Measurements from ENCODE around the gene CTBP2. TPM values are rescaled to one million over a fixed set of nuclear protein-coding genes. Genes with fewer than 3 reads are reported as not detected.

The CTBP2 gene
- total RNA-seq, 4 donors from 2014 or later, result 69.7 to 125 (median 84.7) TPM

DNA sequence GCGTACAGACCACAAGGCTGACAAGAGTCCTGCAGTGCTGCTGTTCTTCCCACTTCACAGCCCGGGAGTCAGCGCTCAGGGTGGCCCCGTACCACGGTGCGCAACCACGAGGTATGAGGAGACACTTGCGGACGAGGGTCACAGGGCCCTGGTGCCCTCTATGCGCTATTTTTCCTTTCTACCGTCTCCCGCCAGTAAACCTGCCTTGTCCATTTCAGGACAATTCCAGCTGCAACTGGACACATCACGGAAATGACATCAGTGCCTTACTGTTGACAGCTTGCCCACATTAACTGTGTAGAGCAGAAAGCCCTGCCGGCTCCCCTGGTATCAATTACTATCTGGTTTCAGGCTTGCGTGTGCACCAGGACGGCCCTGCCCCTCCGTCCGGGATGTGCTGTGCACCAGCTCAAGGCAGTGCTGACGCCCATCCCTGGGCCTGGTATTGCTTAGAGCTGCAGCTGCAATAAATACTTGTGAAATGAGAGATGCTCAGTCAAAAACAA, 153.4 kb downstream of the CTBP2 start:
- Histone ChIP-seq H3K36me3 (peaks cover 8 to 57% (median 29%) of the 10 kb centered on the region in 4 donors), H3K9me3 (no peaks in the 10 kb centered on the region), H3K4me1 (peaks cover 29 to 78% (median 47%) of the 10 kb centered on the region in 4 donors), H3K4me3 (no peak overlapping the region), H3K27ac (replicated peaks in 1 of 4) (peak overlapping the region in 1 of 4 donors; percentile 6), H3K27me3 (no peaks in the 10 kb centered on the region)
- WGBS, result 76% methylated on average over 17 of the region's 19 CpGs
- TF ChIP-seq, protein P1, sequence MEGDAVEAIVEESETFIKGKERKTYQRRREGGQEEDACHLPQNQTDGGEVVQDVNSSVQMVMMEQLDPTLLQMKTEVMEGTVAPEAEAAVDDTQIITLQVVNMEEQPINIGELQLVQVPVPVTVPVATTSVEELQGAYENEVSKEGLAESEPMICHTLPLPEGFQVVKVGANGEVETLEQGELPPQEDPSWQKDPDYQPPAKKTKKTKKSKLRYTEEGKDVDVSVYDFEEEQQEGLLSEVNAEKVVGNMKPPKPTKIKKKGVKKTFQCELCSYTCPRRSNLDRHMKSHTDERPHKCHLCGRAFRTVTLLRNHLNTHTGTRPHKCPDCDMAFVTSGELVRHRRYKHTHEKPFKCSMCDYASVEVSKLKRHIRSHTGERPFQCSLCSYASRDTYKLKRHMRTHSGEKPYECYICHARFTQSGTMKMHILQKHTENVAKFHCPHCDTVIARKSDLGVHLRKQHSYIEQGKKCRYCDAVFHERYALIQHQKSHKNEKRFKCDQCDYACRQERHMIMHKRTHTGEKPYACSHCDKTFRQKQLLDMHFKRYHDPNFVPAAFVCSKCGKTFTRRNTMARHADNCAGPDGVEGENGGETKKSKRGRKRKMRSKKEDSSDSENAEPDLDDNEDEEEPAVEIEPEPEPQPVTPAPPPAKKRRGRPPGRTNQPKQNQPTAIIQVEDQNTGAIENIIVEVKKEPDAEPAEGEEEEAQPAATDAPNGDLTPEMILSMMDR (IDR thresholded peaks at IDR 0.05), result no peak
- TF ChIP-seq POLR2A (IDR thresholded peaks at IDR 0.05; ENCODE audit: low read depth) (no peak), POLR2AphosphoS5 (IDR thresholded peaks at IDR 0.05) (no peak), EP300 (IDR thresholded peaks at IDR 0.05) (no peak)
- intact Hi-C loops (cut with DNase I), result no loop called here
- DNase-seq (ENCODE audit: extremely low spot score), result no peak

DNA sequence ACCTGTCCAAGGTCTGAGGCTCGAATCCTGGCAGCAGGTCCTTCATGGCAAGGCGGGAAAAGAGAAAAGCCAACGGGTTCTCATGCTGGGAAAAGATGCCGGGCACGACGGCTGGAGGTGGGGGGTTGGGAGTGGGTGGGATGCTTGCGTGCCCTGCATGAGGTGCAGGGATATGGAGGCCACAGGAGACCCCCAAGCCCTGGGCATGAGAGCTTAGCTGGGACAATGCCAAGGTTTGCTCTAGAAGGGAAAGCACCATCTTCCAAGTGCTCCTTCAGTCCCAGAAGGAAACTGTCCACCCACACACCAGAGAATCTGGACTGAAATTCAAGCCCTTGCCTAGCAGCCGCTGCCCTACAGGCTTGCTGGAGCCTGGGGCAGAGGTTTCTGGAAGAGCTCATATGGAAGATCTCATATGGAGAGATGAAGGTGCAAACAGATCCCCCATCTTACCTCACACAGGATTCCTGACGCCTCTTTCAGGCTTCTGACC, 154.1 kb downstream of the CTBP2 start:
- no peak for DNase-seq (ENCODE audit: extremely low spot score)
- TF ChIP-seq, protein P1 (IDR thresholded peaks at IDR 0.05), result no peak
- no peak for TF ChIP-seq POLR2AphosphoS5 (IDR thresholded peaks at IDR 0.05)
- WGBS, result 84% methylated on average over 9 of the region's 9 CpGs
- Histone ChIP-seq H3K4me1 (peaks cover 34 to 78% (median 48%) of the 10 kb centered on the region in 4 donors), H3K27ac (replicated peaks in 1 of 4) (no peak overlapping the region), H3K36me3 (peaks cover 9 to 62% (median 34%) of the 10 kb centered on the region in 4 donors), H3K9me3 (no peaks in the 10 kb centered on the region), H3K27me3 (no peaks in the 10 kb centered on the region), H3K4me3 (no peak overlapping the region)
- intact Hi-C loops (cut with DNase I), result no loop called here

DNA sequence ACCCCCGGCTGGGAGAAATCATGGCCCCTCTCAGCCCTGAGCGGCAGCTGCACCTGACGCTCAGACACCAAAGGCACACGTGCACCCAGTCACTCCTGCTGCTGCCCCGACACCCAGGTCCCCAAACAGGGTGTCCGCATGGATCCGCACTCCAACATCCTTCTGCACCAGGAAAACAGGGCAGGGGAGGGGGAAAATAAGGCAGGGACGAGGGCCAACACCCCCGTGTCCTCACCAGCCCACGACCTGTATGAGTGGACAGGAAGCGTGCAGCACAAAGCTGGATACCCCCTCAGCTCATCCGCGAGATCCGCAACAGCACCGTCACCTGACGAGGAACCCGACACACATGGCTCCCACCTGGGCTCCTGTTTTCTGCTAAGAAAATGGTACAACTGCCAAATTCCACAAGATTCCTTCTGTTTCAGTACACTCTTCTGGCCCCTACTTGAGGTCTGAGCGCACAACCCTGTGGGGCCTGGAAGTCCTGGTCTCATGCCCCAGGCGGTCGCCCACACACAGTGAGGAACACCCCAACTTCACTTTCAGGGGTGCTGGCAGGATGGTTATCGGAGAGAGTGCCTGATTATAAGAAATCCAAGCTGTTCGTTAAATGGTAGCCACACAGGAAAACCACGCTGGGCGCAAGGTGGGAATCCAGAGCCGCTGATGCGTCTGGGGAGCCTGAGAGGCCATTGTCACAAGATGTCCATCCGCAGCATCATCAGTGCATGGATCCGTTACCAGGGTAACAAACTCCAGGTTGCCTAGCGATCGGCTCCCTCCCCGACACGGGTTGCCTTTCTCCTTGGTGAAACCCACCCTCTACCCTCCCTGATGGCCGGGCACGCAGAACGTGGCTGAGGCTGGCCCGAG, 154.8 kb downstream of the CTBP2 start:
- Histone ChIP-seq H3K9me3 (no peaks in the 10 kb centered on the region), H3K36me3 (peaks cover 9 to 68% (median 40%) of the 10 kb centered on the region in 4 donors), H3K4me1 (peaks cover 41 to 82% (median 49%) of the 10 kb centered on the region in 4 donors), H3K4me3 (no peak overlapping the region), H3K27me3 (no peaks in the 10 kb centered on the region), H3K27ac (replicated peaks in 1 of 4) (no peak overlapping the region)
- TF ChIP-seq EP300 (IDR thresholded peaks at IDR 0.05) (no peak), POLR2AphosphoS5 (IDR thresholded peaks at IDR 0.05) (no peak), POLR2A (IDR thresholded peaks at IDR 0.05; ENCODE audit: low read depth) (no peak)
- TF ChIP-seq, protein P1 (IDR thresholded peaks at IDR 0.05), result no peak
- WGBS, result 89% methylated on average over 29 of the region's 36 CpGs
- no peak for DNase-seq (ENCODE audit: extremely low spot score)
- intact Hi-C loops (cut with DNase I), result no loop called here

DNA sequence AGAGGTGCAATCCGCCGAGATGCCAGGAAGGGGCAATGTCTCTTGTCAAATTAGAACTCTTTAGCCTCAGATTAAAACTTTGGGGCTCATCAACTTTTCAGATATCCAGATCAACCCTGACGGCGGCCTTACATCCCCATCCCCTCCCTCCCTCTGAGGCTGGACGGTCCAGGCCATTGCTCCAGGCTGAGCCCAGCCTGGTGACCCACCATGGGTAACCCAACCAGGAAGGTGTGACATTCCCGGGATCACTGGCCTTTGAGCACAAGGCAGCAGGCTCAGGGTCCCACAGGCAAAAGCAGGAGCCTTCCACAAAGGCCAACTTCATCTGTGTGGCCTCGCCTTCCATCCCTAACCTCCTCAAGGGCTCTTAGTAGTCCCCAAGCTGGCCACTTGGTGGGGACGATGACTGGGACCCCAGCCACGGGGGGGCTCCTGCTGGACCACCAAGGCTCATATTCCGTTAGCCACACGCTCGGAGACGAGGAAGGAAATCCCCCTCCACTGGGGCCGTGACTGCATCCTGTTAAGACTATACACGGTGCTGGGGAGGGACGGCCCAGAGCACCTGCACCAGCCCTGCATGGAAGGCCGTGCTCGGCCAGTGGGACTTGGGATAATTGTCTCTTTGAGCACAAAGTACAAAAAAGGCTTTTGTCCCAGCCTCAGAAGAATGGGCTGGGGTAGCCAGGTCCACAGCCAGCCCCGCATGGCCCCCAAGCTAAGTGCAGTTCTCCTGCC, 155.6 kb downstream of the CTBP2 start:
- Histone ChIP-seq H3K9me3 (no peaks in the 10 kb centered on the region), H3K4me1 (peaks cover 48 to 87% (median 56%) of the 10 kb centered on the region in 4 donors), H3K4me3 (no peak overlapping the region), H3K27ac (replicated peaks in 1 of 4) (no peak overlapping the region), H3K36me3 (peaks cover 9 to 74% (median 46%) of the 10 kb centered on the region in 4 donors), H3K27me3 (no peaks in the 10 kb centered on the region)
- intact Hi-C loops (cut with DNase I), result no loop called here
- TF ChIP-seq POLR2A (IDR thresholded peaks at IDR 0.05; ENCODE audit: low read depth) (no peak), POLR2AphosphoS5 (IDR thresholded peaks at IDR 0.05) (no peak), EP300 (IDR thresholded peaks at IDR 0.05) (no peak)
- TF ChIP-seq, protein P1 (IDR thresholded peaks at IDR 0.05), result no peak
- no peak for DNase-seq (ENCODE audit: extremely low spot score)
- WGBS, result 91% methylated on average over 11 of the region's 19 CpGs
